ENCODE results near the gene GMPPA.

Gene GMPPA

GRCh38 chr2:219544567-219544966, 45.9 kb downstream of the GMPPA start:
- TF ChIP-seq POLR2A (IDR thresholded peaks at IDR 0.05; ENCODE audit: low read depth, low read length) = no peak
- DNase-seq (ENCODE audit: insufficient read length, low spot score) (no peak), FAIRE-seq (no peak)

- no peak for FAIRE-seq
- TF ChIP-seq POLR2A (IDR thresholded peaks at IDR 0.05; ENCODE audit: low read depth, low read length) = no peak
Observed at GRCh38 chr2:219545295-219545942, 46.7 kb downstream of the GMPPA start.

GRCh38 chr2:219545943-219546352, 47.3 kb downstream of the GMPPA start:
- DNase-seq (ENCODE audit: insufficient read length, low spot score) = no peak
- FAIRE-seq = no peak
- no peak for TF ChIP-seq POLR2A (IDR thresholded peaks at IDR 0.05; ENCODE audit: low read depth, low read length)

More at GRCh38 chr2:219545295-219545942, 46.7 kb downstream of the GMPPA start:
- DNase-seq (ENCODE audit: insufficient read length, low spot score) = no peak

- DNase-seq (ENCODE audit: insufficient read length, low spot score) (no peak), FAIRE-seq (no peak)
- TF ChIP-seq POLR2A (IDR thresholded peaks at IDR 0.05; ENCODE audit: low read depth, low read length) = no peak
Observed at GRCh38 chr2:219547621-219548020, 48.9 kb downstream of the GMPPA start.

- DNase-seq (ENCODE audit: insufficient read length, low spot score) (no peak), FAIRE-seq (no peak)
- no peak for TF ChIP-seq POLR2A (IDR thresholded peaks at IDR 0.05; ENCODE audit: low read depth, low read length)
Observed at GRCh38 chr2:219548990-219549389, 50.3 kb downstream of the GMPPA start.

- TF ChIP-seq POLR2A (IDR thresholded peaks at IDR 0.05; ENCODE audit: low read depth, low read length) = no peak
- FAIRE-seq (no peak), DNase-seq (ENCODE audit: insufficient read length, low spot score) (no peak)
Observed at GRCh38 chr2:219549619-219550018, 50.9 kb downstream of the GMPPA start.

- FAIRE-seq = no peak
Observed at GRCh38 chr2:219551441-219552381, 53.0 kb downstream of the GMPPA start.

GRCh38 chr2:219552382-219553167, 53.9 kb downstream of the GMPPA start:
- DNase-seq (ENCODE audit: insufficient read length, low spot score) (peak; percentile 82), FAIRE-seq (no peak)
- TF ChIP-seq POLR2A (IDR thresholded peaks at IDR 0.05; ENCODE audit: low read depth, low read length) = peak; percentile 9; the same call in 1 of the 2 replicates

More at GRCh38 chr2:219551441-219552381, 53.0 kb downstream of the GMPPA start:
- peak; percentile 93 for DNase-seq (ENCODE audit: insufficient read length, low spot score)
- peak; percentile 41; the same call in 1 of the 2 replicates for TF ChIP-seq POLR2A (IDR thresholded peaks at IDR 0.05; ENCODE audit: low read depth, low read length)

- no peak for FAIRE-seq
- DNase-seq (ENCODE audit: insufficient read length, low spot score) = no peak
- TF ChIP-seq POLR2A (IDR thresholded peaks at IDR 0.05; ENCODE audit: low read depth, low read length) = no peak
Observed at GRCh38 chr2:219553168-219553417, 54.4 kb downstream of the GMPPA start.

GRCh38 chr2:219553463-219553963, 54.8 kb downstream of the GMPPA start:
- no peak for TF ChIP-seq POLR2A (IDR thresholded peaks at IDR 0.05; ENCODE audit: low read depth, low read length)
- no peak for DNase-seq (ENCODE audit: insufficient read length, low spot score)
- no peak for FAIRE-seq

GRCh38 chr2:219554350-219554749, 55.7 kb downstream of the GMPPA start:
- FAIRE-seq = no peak
- TF ChIP-seq POLR2A (IDR thresholded peaks at IDR 0.05; ENCODE audit: low read depth, low read length) = no peak
- no peak for DNase-seq (ENCODE audit: insufficient read length, low spot score)

GRCh38 chr2:219555956-219556355, 57.3 kb downstream of the GMPPA start:
- TF ChIP-seq POLR2A (IDR thresholded peaks at IDR 0.05; ENCODE audit: low read depth, low read length) = no peak
- DNase-seq (ENCODE audit: insufficient read length, low spot score) = no peak
- FAIRE-seq = no peak

GRCh38 chr2:219556413-219556812, 57.7 kb downstream of the GMPPA start:
- no peak for TF ChIP-seq POLR2A (IDR thresholded peaks at IDR 0.05; ENCODE audit: low read depth, low read length)
- no peak for DNase-seq (ENCODE audit: insufficient read length, low spot score)
- FAIRE-seq = no peak

All from H54 (cell line).